Tibial artery (tissue), 4 donors: ENCODE results near the gene TAF3.

Experiments used
- DNase-seq, 2 donors: peaks; one replicate each; pipeline ENCODE4 v3.0.0-alpha.2; 2019
- H3K27ac ChIP-seq, 2 donors: fragments of 200-600 bp; sonication (generic) in 1 of 2; 1 replicate in 1 of 2; 2 replicates in 1 of 2; pipeline ENCODE4 v1.5.1; 2018 to 2019; ENCODE audit warnings: mild to moderate bottlenecking in 1 of 2
- H3K27me3 ChIP-seq, 2 donors: fragments of 200-600 bp; sonication (generic) in 1 of 2; one replicate each; pipeline versions ENCODE4 v1.5.1 to v1.6.0; 2016 to 2019
- H3K36me3 ChIP-seq, 3 donors: fragments of 200-600 bp; sonication (generic) in 2 of 3; one replicate each; pipeline ENCODE4 v1.5.1; 2016 to 2019; ENCODE audit warnings: mild to moderate bottlenecking in 2 of 3
- H3K4me1 ChIP-seq, 4 donors: fragments of 200-600 bp; sonication (generic) in 2 of 4; 1 replicate in 3 of 4; 2 replicates in 1 of 4; pipeline ENCODE4 v1.5.1; 2016 to 2019
- H3K4me3 ChIP-seq, 2 donors: fragments of 200-600 bp; sonication (generic) in 1 of 2; 1 replicate in 1 of 2; 2 replicates in 1 of 2; pipeline ENCODE4 v1.5.1; 2018 to 2019; ENCODE audit warnings: mild to moderate bottlenecking in 2 of 2
- H3K9me3 ChIP-seq, 3 donors: fragments of 200-600 bp; sonication (generic) in 1 of 3; one replicate each; pipeline ENCODE4 v1.5.1; 2016 to 2019
- CTCF ChIP-seq, 2 experiments: fragments of 200-600 bp in 1 of 2; fragments of 450-650 bp in 1 of 2; IDR thresholded peaks; one replicate each; pipeline ENCODE4 v1.5.1; 2017 to 2019; ENCODE audit warnings: antibody characterized with exemption in 2 of 2, mild to moderate bottlenecking in 1 of 2, moderate library complexity in 1 of 2
- intact Hi-C: fragments of 100-400 bp; cut with DNase I; formaldehyde crosslinking; loops from one replicate; pipeline ENCODE4 v1.15.0; 2023; ENCODE audit warnings: low total_unique reads

TAF3 gene

GRCh38 chr10:7889947-7890542, 71.7 kb downstream of the TAF3 start:
- TF ChIP-seq CTCF (IDR thresholded peaks at IDR 0.05), result no peak
- H3K27ac ChIP-seq, result no peak overlapping the region
- intact Hi-C loops, result no loop called here

GRCh38 chr10:7890781-7891180, 72.5 kb downstream of the TAF3 start:
- no peak for TF ChIP-seq CTCF (IDR thresholded peaks at IDR 0.05)
- Histone ChIP-seq H3K27ac (no peak overlapping the region), H3K36me3 (no peaks in the 10 kb centered on the region), H3K9me3 (no peaks in the 10 kb centered on the region), H3K27me3 (no peaks in the 10 kb centered on the region), H3K4me3 (no peak overlapping the region), H3K4me1 (peaks cover 0 to 6% (median 2%) of the 10 kb centered on the region in 4 donors)
- intact Hi-C loops, result no loop called here
- DNase-seq, result no peak

More at GRCh38 chr10:7889947-7890542, 71.7 kb downstream of the TAF3 start:
- Histone ChIP-seq H3K36me3 (no peaks in the 10 kb centered on the region), H3K9me3 (no peaks in the 10 kb centered on the region), H3K27me3 (no peaks in the 10 kb centered on the region), H3K4me1 (peaks cover 0 to 6% (median 0%) of the 10 kb centered on the region in 4 donors), H3K4me3 (no peak overlapping the region)
- DNase-seq, result no peak

- Histone ChIP-seq H3K27me3 (no peaks in the 10 kb centered on the region), H3K36me3 (peaks cover 0 to 2% (median 0%) of the 10 kb centered on the region in 3 donors), H3K4me1 (peaks cover 0 to 6% (median 3%) of the 10 kb centered on the region in 4 donors), H3K4me3 (no peak overlapping the region), H3K27ac (no peak overlapping the region), H3K9me3 (no peaks in the 10 kb centered on the region)
- TF ChIP-seq CTCF (IDR thresholded peaks at IDR 0.05), result no peak
- no peak for DNase-seq
- intact Hi-C loops, result no loop called here
These were observed 73.3 kb downstream of the TAF3 start for GRCh38 chr10:7891634-7892033.

GRCh38 chr10:7892146-7892545, 73.8 kb downstream of the TAF3 start:
- no peak overlapping the region for H3K27ac ChIP-seq
- H3K4me1 ChIP-seq, result peaks cover 0 to 6% (median 3%) of the 10 kb centered on the region in 4 donors
- no peak for DNase-seq
- intact Hi-C loops, result no loop called here
- TF ChIP-seq CTCF (IDR thresholded peaks at IDR 0.05), result no peak
- peaks cover 0 to 7% (median 0%) of the 10 kb centered on the region in 3 donors for H3K36me3 ChIP-seq
- no peaks in the 10 kb centered on the region for H3K9me3 ChIP-seq
- no peaks in the 10 kb centered on the region for H3K27me3 ChIP-seq
- H3K4me3 ChIP-seq, result no peak overlapping the region

GRCh38 chr10:7895699-7896090, 77.4 kb downstream of the TAF3 start:
- Histone ChIP-seq H3K9me3 (no peaks in the 10 kb centered on the region), H3K36me3 (peaks cover 0 to 7% (median 0%) of the 10 kb centered on the region in 3 donors), H3K4me3 (no peak overlapping the region), H3K27ac (no peak overlapping the region), H3K27me3 (no peaks in the 10 kb centered on the region), H3K4me1 (peaks cover 0 to 6% (median 3%) of the 10 kb centered on the region in 4 donors)
- TF ChIP-seq CTCF (IDR thresholded peaks at IDR 0.05), result no peak
- intact Hi-C loops, result no loop called here
- DNase-seq, result no peak
